ENCODE results near the gene TXNDC15.
A peak's percentile ranks its signal among the peaks of the same experiment; 100 is the strongest.
"Not testable (repeated sequence)": the region's sequence is repeated elsewhere in the genome, so short reads cannot be mapped to it uniquely, and the experiment has no call there.

Gene TXNDC15

GRCh38 chr5:134904610-134905245, 30.6 kb downstream of the TXNDC15 start, which contains the start of gene PCBD2:
Gene PCBD2, plus strand, starts transcription at chr5:134905131. Its CDS starts 9 bp downstream, at chr5:134905140.
- H3K4me3 ChIP-seq (ENCODE audit: extremely low read depth, insufficient read depth, low read length, poor library complexity, severe bottlenecking), result peak within 1 kb of the TSS; percentile 71
- H3K36me3 ChIP-seq (ENCODE audit: control insufficient read depth, insufficient read depth, low read length), result peaks cover 10% of the 10 kb centered on the region
- H3K27ac ChIP-seq (ENCODE audit: low read depth, low read length, severe bottlenecking), result peak within 1 kb of the TSS; percentile 96
- peaks cover 5% of the 10 kb centered on the region for H3K4me1 ChIP-seq (ENCODE audit: control insufficient read depth, insufficient read depth, low read length, poor library complexity, severe bottlenecking)
- H3K9me3 ChIP-seq (ENCODE audit: control insufficient read depth, low read length), result no peaks in the 10 kb centered on the region
- WGBS, 2 experiments (ENCODE audit: insufficient coverage in 2 of 2), result 0% methylated on average over 54 to 64 of the region's 84 CpGs

GRCh38 chr5:134905246-134905996, 31.2 kb downstream of the TXNDC15 start:
- WGBS, 2 experiments (ENCODE audit: insufficient coverage in 2 of 2), result 1 to 2% methylated on average over 28 to 48 of the region's 54 CpGs
- Histone ChIP-seq H3K4me1 (ENCODE audit: control insufficient read depth, insufficient read depth, low read length, poor library complexity, severe bottlenecking) (peaks cover 5% of the 10 kb centered on the region), H3K9me3 (ENCODE audit: control insufficient read depth, low read length) (no peaks in the 10 kb centered on the region), H3K4me3 (ENCODE audit: extremely low read depth, insufficient read depth, low read length, poor library complexity, severe bottlenecking) (peak overlapping the region; percentile 71), H3K36me3 (ENCODE audit: control insufficient read depth, insufficient read depth, low read length) (peaks cover 8% of the 10 kb centered on the region), H3K27ac (ENCODE audit: low read depth, low read length, severe bottlenecking) (peak overlapping the region; percentile 96)

- Histone ChIP-seq H3K4me3 (ENCODE audit: extremely low read depth, insufficient read depth, low read length, poor library complexity, severe bottlenecking) (no peak overlapping the region), H3K36me3 (ENCODE audit: control insufficient read depth, insufficient read depth, low read length) (peaks cover 18% of the 10 kb centered on the region), H3K4me1 (ENCODE audit: control insufficient read depth, insufficient read depth, low read length, poor library complexity, severe bottlenecking) (peaks cover 5% of the 10 kb centered on the region), H3K9me3 (ENCODE audit: control insufficient read depth, low read length) (no peaks in the 10 kb centered on the region), H3K27ac (ENCODE audit: low read depth, low read length, severe bottlenecking) (no peak overlapping the region)
- WGBS, 2 experiments (ENCODE audit: insufficient coverage in 2 of 2), result 85% methylated on average over 1 of the region's 1 CpG; no CpG with 5 or more reads in 1 of the 2 experiments
Measured at GRCh38 chr5:134906811-134907210, 32.6 kb downstream of the TXNDC15 start.

- 100% methylated on average over 2 of the region's 2 CpGs for WGBS, 2 experiments (ENCODE audit: insufficient coverage in 2 of 2)
- peaks cover 40% of the 10 kb centered on the region for H3K36me3 ChIP-seq (ENCODE audit: control insufficient read depth, insufficient read depth, low read length)
- H3K27ac ChIP-seq (ENCODE audit: low read depth, low read length, severe bottlenecking); H3K4me1 ChIP-seq (ENCODE audit: control insufficient read depth, insufficient read depth, low read length, poor library complexity, severe bottlenecking); H3K4me3 ChIP-seq (ENCODE audit: extremely low read depth, insufficient read depth, low read length, poor library complexity, severe bottlenecking); H3K9me3 ChIP-seq (ENCODE audit: control insufficient read depth, low read length): not testable (repeated sequence)
Measured at GRCh38 chr5:134910752-134911151, 36.6 kb downstream of the TXNDC15 start.

- peaks cover 43% of the 10 kb centered on the region for H3K36me3 ChIP-seq (ENCODE audit: control insufficient read depth, insufficient read depth, low read length)
- 86 to 93% methylated on average over 6 of the region's 8 CpGs for WGBS, 2 experiments (ENCODE audit: insufficient coverage in 2 of 2)
- no peaks in the 10 kb centered on the region for H3K9me3 ChIP-seq (ENCODE audit: control insufficient read depth, low read length)
- H3K27ac ChIP-seq (ENCODE audit: low read depth, low read length, severe bottlenecking), result no peak overlapping the region
- no peaks in the 10 kb centered on the region for H3K4me1 ChIP-seq (ENCODE audit: control insufficient read depth, insufficient read depth, low read length, poor library complexity, severe bottlenecking)
- H3K4me3 ChIP-seq (ENCODE audit: extremely low read depth, insufficient read depth, low read length, poor library complexity, severe bottlenecking), result no peak overlapping the region
Measured at GRCh38 chr5:134911285-134912206, 37.4 kb downstream of the TXNDC15 start.

GRCh38 chr5:134913254-134913653, 39.1 kb downstream of the TXNDC15 start:
- no peak overlapping the region for H3K27ac ChIP-seq (ENCODE audit: low read depth, low read length, severe bottlenecking)
- H3K4me1 ChIP-seq (ENCODE audit: control insufficient read depth, insufficient read depth, low read length, poor library complexity, severe bottlenecking), result no peaks in the 10 kb centered on the region
- H3K9me3 ChIP-seq (ENCODE audit: control insufficient read depth, low read length), result no peaks in the 10 kb centered on the region
- no peak overlapping the region for H3K4me3 ChIP-seq (ENCODE audit: extremely low read depth, insufficient read depth, low read length, poor library complexity, severe bottlenecking)
- 94 to 97% methylated on average over 3 of the region's 3 CpGs for WGBS, 2 experiments (ENCODE audit: insufficient coverage in 2 of 2)
- peaks cover 43% of the 10 kb centered on the region for H3K36me3 ChIP-seq (ENCODE audit: control insufficient read depth, insufficient read depth, low read length)

GRCh38 chr5:134913795-134914194, 39.6 kb downstream of the TXNDC15 start:
- no peak overlapping the region for H3K27ac ChIP-seq (ENCODE audit: low read depth, low read length, severe bottlenecking)
- 100% methylated on average over 1 of the region's 1 CpG for WGBS, 2 experiments (ENCODE audit: insufficient coverage in 2 of 2)
- no peak overlapping the region for H3K4me3 ChIP-seq (ENCODE audit: extremely low read depth, insufficient read depth, low read length, poor library complexity, severe bottlenecking)
- H3K9me3 ChIP-seq (ENCODE audit: control insufficient read depth, low read length), result no peaks in the 10 kb centered on the region
- no peaks in the 10 kb centered on the region for H3K4me1 ChIP-seq (ENCODE audit: control insufficient read depth, insufficient read depth, low read length, poor library complexity, severe bottlenecking)
- peaks cover 43% of the 10 kb centered on the region for H3K36me3 ChIP-seq (ENCODE audit: control insufficient read depth, insufficient read depth, low read length)

- Histone ChIP-seq H3K4me3 (ENCODE audit: extremely low read depth, insufficient read depth, low read length, poor library complexity, severe bottlenecking) (no peak overlapping the region), H3K36me3 (ENCODE audit: control insufficient read depth, insufficient read depth, low read length) (peaks cover 42% of the 10 kb centered on the region), H3K27ac (ENCODE audit: low read depth, low read length, severe bottlenecking) (no peak overlapping the region), H3K9me3 (ENCODE audit: control insufficient read depth, low read length) (no peaks in the 10 kb centered on the region), H3K4me1 (ENCODE audit: control insufficient read depth, insufficient read depth, low read length, poor library complexity, severe bottlenecking) (no peaks in the 10 kb centered on the region)
- WGBS, 2 experiments (ENCODE audit: insufficient coverage in 2 of 2), result 87 to 95% methylated on average over 8 to 10 of the region's 10 CpGs
Measured at GRCh38 chr5:134917070-134917815, 43.1 kb downstream of the TXNDC15 start.

- Histone ChIP-seq H3K4me3 (ENCODE audit: extremely low read depth, insufficient read depth, low read length, poor library complexity, severe bottlenecking) (no peak overlapping the region), H3K9me3 (ENCODE audit: control insufficient read depth, low read length) (no peaks in the 10 kb centered on the region), H3K27ac (ENCODE audit: low read depth, low read length, severe bottlenecking) (no peak overlapping the region), H3K36me3 (ENCODE audit: control insufficient read depth, insufficient read depth, low read length) (peaks cover 36% of the 10 kb centered on the region), H3K4me1 (ENCODE audit: control insufficient read depth, insufficient read depth, low read length, poor library complexity, severe bottlenecking) (no peaks in the 10 kb centered on the region)
- 56 to 94% methylated on average over 2 to 3 of the region's 3 CpGs for WGBS, 2 experiments (ENCODE audit: insufficient coverage in 2 of 2)
Measured at GRCh38 chr5:134918861-134919260, 44.7 kb downstream of the TXNDC15 start.

Data from mesodermal cell (in vitro differentiated cells).